HG03460 (cell line): ENCODE data around the gene E2F2.

Experiments
- ATAC-seq: cut with Tn5 transposase; IDR thresholded peaks from one replicate; pipeline ENCODE4 v1.9.1; 2021; ENCODE audit not compliant: unreplicated experiment

E2F2 gene

GRCh38 chr1:23530747-23531561 lies at the start of gene E2F2:
Gene E2F2, minus strand, starts transcription at chr1:23531233. Its CDS starts 440 bp downstream, at chr1:23530793.
- peak; percentile 34 for ATAC-seq

- no peak for ATAC-seq
These were observed 47.9 kb upstream of the E2F2 start for GRCh38 chr1:23578997-23579363.

- no peak for ATAC-seq
These were observed 47.4 kb upstream of the E2F2 start for GRCh38 chr1:23578311-23578996.

DNA sequence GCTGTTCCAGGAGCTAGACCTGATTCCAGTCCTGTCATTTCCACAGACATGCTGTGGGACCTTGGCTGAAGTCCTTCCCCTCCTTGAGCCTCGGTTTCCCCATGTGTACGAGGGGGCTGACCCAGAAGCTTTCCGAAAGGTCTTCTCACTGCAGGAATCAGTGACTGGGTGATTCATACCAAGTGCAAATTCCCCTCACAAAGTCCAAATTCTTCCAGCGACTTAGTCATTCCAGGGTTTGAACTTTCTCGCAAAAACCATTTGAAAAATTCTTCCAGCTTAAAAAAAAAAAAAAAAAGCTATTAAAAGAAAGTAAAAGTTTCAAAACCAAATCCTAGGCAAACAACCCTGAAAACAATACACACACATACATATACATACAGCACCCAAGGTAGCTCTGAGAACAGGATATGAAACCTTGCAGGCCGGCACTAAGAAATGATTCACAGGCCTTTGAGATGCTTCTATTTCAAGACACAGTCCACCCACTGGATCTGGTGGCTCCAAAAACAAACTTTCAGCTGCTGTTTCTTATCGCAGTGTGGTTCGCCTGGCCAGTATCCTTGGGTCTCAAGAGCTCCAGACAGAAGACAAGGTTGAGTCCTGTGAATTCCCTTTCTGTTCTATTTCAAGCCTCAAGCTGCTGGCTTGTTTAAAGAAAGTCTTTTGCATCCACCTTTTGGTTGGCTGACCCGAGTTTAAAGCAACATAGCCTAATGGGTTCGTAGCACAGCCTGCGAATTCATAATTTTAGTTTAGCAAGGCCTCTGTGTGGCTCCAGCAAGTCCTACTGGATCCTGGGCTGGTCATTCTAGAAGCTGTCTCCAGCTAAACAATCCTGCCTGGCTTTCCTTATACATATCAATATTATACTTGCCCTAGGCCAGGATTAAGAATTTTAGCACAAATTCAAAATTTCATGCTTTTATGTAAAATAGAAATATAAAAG lies 46.3 kb upstream of the E2F2 start:
- ATAC-seq: peak; percentile 79

- ATAC-seq: no peak
These were observed 45.5 kb upstream of the E2F2 start for GRCh38 chr1:23576338-23577055.

- ATAC-seq: no peak
These were observed 44.3 kb upstream of the E2F2 start for GRCh38 chr1:23575226-23575810.

GRCh38 chr1:23574265-23574754 lies 43.3 kb upstream of the E2F2 start:
- no peak for ATAC-seq

DNA sequence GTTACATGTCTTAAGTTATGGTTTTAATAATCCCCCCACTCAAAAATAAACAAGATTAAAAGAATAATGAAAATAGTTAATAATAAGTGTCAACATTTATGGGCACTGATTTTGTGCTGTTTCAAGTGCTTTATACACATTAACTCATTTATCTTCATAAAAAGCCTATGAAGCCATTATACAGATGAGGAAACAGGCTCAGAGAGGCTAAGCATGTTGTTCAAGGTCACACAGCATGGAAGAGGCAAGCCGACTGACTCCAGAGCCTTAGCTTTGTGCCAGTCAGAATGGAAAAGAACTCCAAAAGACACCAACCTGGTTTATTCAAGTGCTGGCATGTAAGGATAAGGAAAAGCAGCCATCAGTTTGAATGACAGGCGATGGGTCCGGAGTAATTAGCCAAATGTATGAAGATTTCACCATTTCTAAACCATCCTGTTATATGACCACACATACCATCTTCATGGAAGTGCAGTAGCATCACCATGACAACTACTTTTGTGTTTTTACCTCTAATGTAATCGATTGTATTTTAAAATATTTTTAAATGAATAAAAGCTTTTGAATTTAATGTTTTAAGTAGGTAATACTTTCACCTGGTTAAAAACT lies 42.6 kb upstream of the E2F2 start:
- no peak for ATAC-seq

DNA sequence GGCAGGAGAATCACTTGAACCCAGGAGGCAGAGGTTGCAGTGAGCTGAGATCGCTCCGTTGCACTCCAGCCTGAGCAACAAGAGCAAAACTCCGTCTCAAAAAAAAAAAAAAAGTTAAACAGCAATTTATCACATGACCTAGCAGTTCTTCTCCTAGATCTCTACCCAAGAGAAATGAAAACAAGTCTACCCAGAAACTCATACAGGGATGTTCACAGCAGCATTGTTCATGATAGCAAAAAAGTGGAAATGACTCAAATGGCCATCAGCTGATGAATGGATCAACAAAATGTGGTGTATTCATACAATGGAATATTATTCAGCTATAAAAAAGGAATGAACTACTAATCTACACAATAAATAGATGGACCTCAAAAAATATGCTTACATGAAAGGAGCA lies 40.4 kb upstream of the E2F2 start:
- no peak for ATAC-seq

- no peak for ATAC-seq
These were observed 39.1 kb upstream of the E2F2 start for GRCh38 chr1:23570001-23570691.

DNA sequence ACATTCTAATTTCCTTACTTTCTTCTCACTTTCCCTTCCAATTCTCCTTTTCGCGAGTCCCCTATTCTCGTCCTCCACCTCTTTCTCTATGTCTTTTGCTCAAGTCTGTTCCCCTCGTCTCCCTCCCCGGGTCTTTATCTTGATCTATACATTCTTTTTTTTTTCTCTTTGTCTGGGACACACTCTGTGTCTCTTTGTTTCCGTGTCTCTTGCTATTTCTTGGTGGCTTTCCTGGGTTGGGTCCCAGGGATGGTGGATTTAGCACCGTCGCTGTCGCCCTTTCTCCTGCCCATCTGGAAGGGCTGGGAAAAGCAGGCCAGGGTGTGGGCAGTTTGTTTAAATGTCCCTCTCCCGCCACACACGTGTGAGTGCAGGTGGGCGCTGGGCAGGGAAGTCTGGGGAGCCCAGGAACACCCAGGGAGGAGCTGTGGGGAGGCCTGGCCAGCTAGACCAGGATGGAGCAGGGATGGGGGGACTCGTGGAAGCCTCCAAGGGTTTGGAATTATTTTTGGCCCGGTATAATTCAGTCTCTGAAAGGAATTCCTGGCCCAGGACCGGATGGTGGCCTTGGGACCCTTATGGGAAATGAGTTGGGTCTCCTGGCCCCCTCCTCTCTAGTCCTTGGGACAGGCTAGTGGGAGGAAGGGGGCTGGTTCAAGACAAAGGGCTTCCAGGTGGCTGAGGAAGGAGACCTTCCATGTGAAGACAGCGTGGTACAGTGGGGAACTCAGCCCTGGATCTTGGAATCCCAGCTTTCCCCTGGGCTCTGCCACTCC lies 37.8 kb upstream of the E2F2 start:
- no peak for ATAC-seq

- no peak for ATAC-seq
These were observed 37.1 kb upstream of the E2F2 start for GRCh38 chr1:23567996-23568607.

- no peak for ATAC-seq
These were observed 36.6 kb upstream of the E2F2 start for GRCh38 chr1:23567629-23567995.

DNA sequence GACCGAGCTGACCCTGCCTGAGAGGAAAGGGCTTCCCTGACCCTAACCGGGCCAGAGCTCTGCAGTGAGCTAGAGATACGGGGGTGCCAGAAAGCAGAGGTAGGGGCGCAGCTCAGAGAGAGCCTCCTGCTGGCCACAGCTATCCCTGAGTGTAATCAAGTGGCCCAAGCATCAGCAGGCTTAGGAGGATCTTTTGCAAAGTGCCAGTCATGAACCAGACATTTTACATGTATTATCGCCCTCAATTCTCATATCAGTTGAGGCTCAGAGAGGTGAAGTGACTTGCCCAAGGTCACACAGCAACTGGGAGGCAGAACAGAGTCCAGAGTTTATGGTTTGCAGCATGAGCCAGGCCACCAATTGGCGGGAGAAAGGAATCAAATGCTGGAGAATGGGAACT lies 35.3 kb upstream of the E2F2 start:
- no peak for ATAC-seq

- ATAC-seq: no peak
These were observed 34.7 kb upstream of the E2F2 start for GRCh38 chr1:23565776-23566175.

- ATAC-seq: no peak
These were observed 33.6 kb upstream of the E2F2 start for GRCh38 chr1:23564529-23565122.

DNA sequence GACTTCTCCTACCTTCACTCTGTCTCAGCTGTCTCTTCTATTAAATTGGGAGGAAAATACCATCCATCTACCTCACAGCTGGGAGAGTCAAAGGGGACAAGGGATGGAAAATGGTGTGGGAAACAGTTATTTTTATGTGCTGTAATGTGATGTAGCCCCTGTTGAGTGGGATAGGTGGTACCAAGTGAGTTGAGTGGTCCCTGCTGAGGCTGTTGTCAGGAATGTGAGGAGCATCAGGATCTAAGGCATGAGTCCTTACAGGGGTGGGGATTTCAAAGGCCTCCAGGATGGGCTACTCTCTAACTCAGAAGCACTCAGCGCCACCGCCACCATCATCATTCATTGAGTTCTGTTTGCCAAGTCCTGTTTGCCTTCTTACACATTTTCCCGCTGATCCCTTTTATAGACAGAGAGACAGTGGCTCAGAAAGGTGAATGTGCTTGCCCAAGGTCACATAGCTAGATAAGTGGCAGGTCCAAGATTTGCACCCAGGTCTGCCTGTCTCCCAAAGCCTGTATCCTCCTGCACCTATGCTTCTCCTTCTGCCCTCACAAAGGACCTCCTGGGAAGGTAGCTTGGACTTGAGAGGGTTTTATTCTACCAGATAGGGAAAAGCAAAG lies 32.8 kb upstream of the E2F2 start:
- no peak for ATAC-seq
